Endometrial microvascular endothelial cells (primary cell): Measurements from ENCODE around the gene GMCL2. TPM values are rescaled to one million over a fixed set of nuclear protein-coding genes. Genes with fewer than 3 reads are reported as not detected.

Experiments
- in situ Hi-C: cut with HindIII; loops from 2 replicates; pipeline ENCODE4 v1.10.0; 2017; ENCODE audit warnings: low sequenced_read_pairs, low pct_unique_long_range_greater_than_20kb; ENCODE audit errors: inconsistent ontology term
- total RNA-seq: library from RNA; depleted of rRNA; stranded (reverse); fragments of >200 nt; gene quantifications from one replicate; pipeline ENCODE4 v1.2.3, GENCODE V29; 2015; ENCODE audit errors: inconsistent ontology term

Gene GMCL2
- total RNA-seq, 1 donor from 2014 or later = not detected

- in situ Hi-C loops = no loop called here
Observed at GRCh38 chr5:178153530-178154340, 33.4 kb downstream of the GMCL2 start, which contains the start of gene NHP2. TSS of gene NHP2 (minus strand) at chr5:178153885. CDS start at chr5:178153817, 68 bp downstream.

- in situ Hi-C loops = no loop called here
Observed at GRCh38 chr5:178152491-178153444, 34.4 kb downstream of the GMCL2 start.

- in situ Hi-C loops = no loop called here
Observed at GRCh38 chr5:178150977-178151734, 36.0 kb downstream of the GMCL2 start.

GRCh38 chr5:178149199-178149932 lies 37.8 kb downstream of the GMCL2 start:
- in situ Hi-C loops = no loop called here

- in situ Hi-C loops = no loop called here
Observed at GRCh38 chr5:178147406-178147805, 39.8 kb downstream of the GMCL2 start.

- in situ Hi-C loops = no loop called here
Observed at GRCh38 chr5:178145965-178146820, 41.0 kb downstream of the GMCL2 start.

- in situ Hi-C loops = no loop called here
Observed at GRCh38 chr5:178143901-178144300, 43.3 kb downstream of the GMCL2 start.

GRCh38 chr5:178143246-178143645 lies 43.9 kb downstream of the GMCL2 start:
- in situ Hi-C loops = no loop called here

GRCh38 chr5:178142642-178143041 lies 44.5 kb downstream of the GMCL2 start:
- in situ Hi-C loops = no loop called here

GRCh38 chr5:178141550-178141949 lies 45.6 kb downstream of the GMCL2 start:
- in situ Hi-C loops = no loop called here

- in situ Hi-C loops = no loop called here
Observed at GRCh38 chr5:178137991-178138390, 49.2 kb downstream of the GMCL2 start.

GRCh38 chr5:178136990-178137389 lies 50.2 kb downstream of the GMCL2 start:
- in situ Hi-C loops = no loop called here

Other genes with a start within 250 kb of the GMCL2 start
- gene PROP1, start 191.1 kb downstream of the GMCL2 start, total RNA-seq = not detected
- gene N4BP3, start 73.8 kb downstream of the GMCL2 start, total RNA-seq = 11.2 TPM
- gene RMND5B, start 56.4 kb downstream of the GMCL2 start, total RNA-seq = 21.2 TPM
- 813 TPM for gene NHP2, start 33.5 kb downstream of the GMCL2 start, total RNA-seq
- 169 TPM for gene HNRNPAB, start 17.2 kb upstream of the GMCL2 start, total RNA-seq
- 23.1 TPM for gene PHYKPL, start 45.4 kb upstream of the GMCL2 start, total RNA-seq